GM12872 (cell line): ENCODE measurements around the gene CAMK2D.

Experiments used
- CTCF ChIP-seq: IDR thresholded peaks from 3 replicates; pipeline ENCODE4 v1.5.1; 2011; ENCODE audit warnings: low read depth, mild to moderate bottlenecking, low read length, moderate library complexity; ENCODE audit not compliant: insufficient read depth

Gene CAMK2D

DNA sequence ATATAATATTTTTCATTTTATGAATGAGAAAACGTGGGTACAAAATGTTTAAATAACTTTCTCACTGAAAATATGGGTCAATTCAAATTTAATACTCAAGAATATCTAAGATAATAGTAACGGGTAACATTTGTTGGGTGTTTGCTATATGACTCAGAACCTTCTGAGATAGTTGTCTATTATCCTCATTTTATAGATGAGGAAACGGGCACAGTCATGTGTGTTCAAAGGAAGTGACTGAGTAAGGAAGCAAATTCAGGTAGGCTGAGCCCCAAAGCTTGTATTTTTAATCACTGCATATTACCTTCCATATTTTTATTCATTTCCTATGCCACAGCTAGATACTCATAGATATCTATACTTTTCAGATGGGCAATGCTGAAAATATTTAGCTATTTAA lies 12.2 kb upstream of the CAMK2D start:
- TF ChIP-seq CTCF, result no peak

GRCh38 chr4:113773014-113773413 lies 11.5 kb upstream of the CAMK2D start:
- no peak for TF ChIP-seq CTCF

- TF ChIP-seq CTCF, result no peak
These were observed 10.8 kb upstream of the CAMK2D start for GRCh38 chr4:113772319-113772718.

GRCh38 chr4:113769744-113770143 lies 8.2 kb upstream of the CAMK2D start:
- TF ChIP-seq CTCF, result no peak

GRCh38 chr4:113768952-113769351 lies 7.4 kb upstream of the CAMK2D start:
- no peak for TF ChIP-seq CTCF

- no peak for TF ChIP-seq CTCF
These were observed 5.3 kb upstream of the CAMK2D start for GRCh38 chr4:113766882-113767281.

- TF ChIP-seq CTCF, result no peak
These were observed 3.3 kb upstream of the CAMK2D start for GRCh38 chr4:113764720-113765264.

- TF ChIP-seq CTCF, result no peak
These were observed 1.4 kb upstream of the CAMK2D start for GRCh38 chr4:113763029-113763285.
